HG02610 (cell line): Measurements from ENCODE around the gene OCSTAMP.

Experiments
- ATAC-seq: cut with Tn5 transposase; IDR thresholded peaks from one replicate; pipeline ENCODE4 v1.9.1; 2021; ENCODE audit warnings: mild to moderate bottlenecking, moderate library complexity; ENCODE audit not compliant: unreplicated experiment

The OCSTAMP gene

GRCh38 chr20:46554828-46555227, 4.4 kb upstream of the OCSTAMP start:
- no peak for ATAC-seq

GRCh38 chr20:46553926-46554325, 3.5 kb upstream of the OCSTAMP start:
- no peak for ATAC-seq

GRCh38 chr20:46552460-46553420, 2.3 kb upstream of the OCSTAMP start:
- peak; percentile 70 for ATAC-seq

- ATAC-seq = peak; percentile 48
These were observed 1.3 kb upstream of the OCSTAMP start for GRCh38 chr20:46551522-46552381.

- no peak for ATAC-seq
These were observed 1.1 kb downstream of the OCSTAMP start for GRCh38 chr20:46549188-46549972.

- no peak for ATAC-seq
These were observed 1.8 kb downstream of the OCSTAMP start for GRCh38 chr20:46548688-46549087.

- no peak for ATAC-seq
These were observed 2.5 kb downstream of the OCSTAMP start for GRCh38 chr20:46547995-46548394.

GRCh38 chr20:46546936-46547335, 3.5 kb downstream of the OCSTAMP start:
- no peak for ATAC-seq

- no peak for ATAC-seq
These were observed 4.2 kb downstream of the OCSTAMP start for GRCh38 chr20:46546298-46546697.

GRCh38 chr20:46545827-46546138, 4.7 kb downstream of the OCSTAMP start:
- ATAC-seq = no peak

- no peak for ATAC-seq
These were observed 5.2 kb downstream of the OCSTAMP start for GRCh38 chr20:46545077-46545826.

- no peak for ATAC-seq
These were observed 5.9 kb downstream of the OCSTAMP start for GRCh38 chr20:46544576-46544975.

GRCh38 chr20:46543959-46544358, 6.5 kb downstream of the OCSTAMP start:
- ATAC-seq = no peak

GRCh38 chr20:46543033-46543432, 7.4 kb downstream of the OCSTAMP start:
- no peak for ATAC-seq

GRCh38 chr20:46541229-46541935, 9.1 kb downstream of the OCSTAMP start:
- ATAC-seq = no peak

GRCh38 chr20:46539113-46539512, 11.3 kb downstream of the OCSTAMP start:
- ATAC-seq = no peak

GRCh38 chr20:46530640-46531039, 19.8 kb downstream of the OCSTAMP start:
- no peak for ATAC-seq

- no peak for ATAC-seq
These were observed 26.6 kb downstream of the OCSTAMP start for GRCh38 chr20:46523696-46524328.

- no peak for ATAC-seq
These were observed 27.3 kb downstream of the OCSTAMP start for GRCh38 chr20:46523108-46523507.
